ENCODE measurements around the gene IER2. TPM values are rescaled to one million over a fixed set of nuclear protein-coding genes. Genes with fewer than 3 reads are reported as not detected.

IER2 gene
- total and polyA plus RNA-seq, 2 donors (not counting 3 experiments of a cell fraction or from before 2014, with no cell fraction given) = 60.6 to 81.6 TPM

GRCh38 chr19:13169769-13170168, 19.6 kb downstream of the IER2 start:
- Histone ChIP-seq H3K9me3 (replicated peaks; ENCODE audit: control insufficient read depth, insufficient read depth, low read length) (no peaks in the 10 kb centered on the region), H3K4me2 (ENCODE audit: insufficient read depth, low read length) (no peak overlapping the region), H2AFZ (ENCODE audit: low read depth, low read length) (peak overlapping the region; percentile 8), H3K79me2 (ENCODE audit: control insufficient read depth, insufficient read depth, low read length) (no peaks in the 10 kb centered on the region), H3K36me3 (ENCODE audit: control insufficient read depth in 2 of 2, extremely low read depth in 1 of 2, insufficient read depth in 2 of 2, low read length in 2 of 2) (no peaks in the 10 kb centered on the region), H3K9ac (replicated peaks; ENCODE audit: extremely low read depth, insufficient read depth, low read length) (no peak overlapping the region), H3K9me1 (replicated peaks; ENCODE audit: control insufficient read depth, extremely low read depth, insufficient read depth, low read length) (no peaks in the 10 kb centered on the region), H3K4me3 (replicated peaks in 1 of 3; ENCODE audit: insufficient read depth in 1 of 3, low read depth in 1 of 3, low read length in 3 of 3) (no peak overlapping the region), H3K27ac (ENCODE audit: insufficient read depth, low read depth, low read length) (no peak overlapping the region), H3K27me3 (ENCODE audit: control insufficient read depth in 2 of 2, insufficient read depth in 2 of 2, low read length in 2 of 2) (no peaks in the 10 kb centered on the region), H3K4me1 (ENCODE audit: control insufficient read depth, extremely low read depth, insufficient read depth, low read length) (peaks cover 40% of the 10 kb centered on the region), H4K20me1 (replicated peaks; ENCODE audit: control insufficient read depth, extremely low read depth, insufficient read depth, low read length) (no peaks in the 10 kb centered on the region)
- DNase-seq (ENCODE audit: low read depth, low spot score) (no peak), FAIRE-seq (no peak)
- CTCF ChIA-PET = interaction anchor here (1.2 to 2.0 kb wide), 4 partner anchors 18 to 192 kb away, joined by 4 read pairs; no protein-coding TSS in a partner anchor
- POLR2A ChIA-PET = interaction anchor here (1.8 kb wide), 1 partner anchor 18 kb away, joined by 5 read pairs; no protein-coding TSS in a partner anchor
- BruUV-seq (replicated peaks) = no TSS peak
- dilution Hi-C loops (cut with MboI; ENCODE audit: extremely low pct_ligation_motif_present, low sequenced_read_pairs) = no loop called here
- intact Hi-C loops (cut with micrococcal nuclease) = loop anchor here (5.0 kb wide), 1 partner anchor 563 kb away; no protein-coding TSS in a partner anchor
- TF ChIP-seq JUN (IDR thresholded peaks at IDR 0.05; ENCODE audit: borderline replicate concordance, insufficient read depth, insufficient read length, low read depth) = no peak
- TF ChIP-seq POLR2A (IDR thresholded peaks at IDR 0.05; ENCODE audit: low read depth, low read length) = no peak
- TF ChIP-seq CTCF (IDR thresholded peaks at IDR 0.05; ENCODE audit: extremely low read depth in 1 of 2, insufficient read depth in 1 of 2, low read depth in 1 of 2, low read length in 2 of 2) = no peak
- TF ChIP-seq FOS (IDR thresholded peaks at IDR 0.05; ENCODE audit: borderline replicate concordance, insufficient read depth, low read length) = peak; percentile 15
- no peak for TF ChIP-seq GATA2 (IDR thresholded peaks at IDR 0.05; ENCODE audit: insufficient read depth, insufficient read length, low read depth, low read length)
- TF ChIP-seq MYC (IDR thresholded peaks at IDR 0.05; ENCODE audit: low read depth, low read length) = no peak

DNA sequence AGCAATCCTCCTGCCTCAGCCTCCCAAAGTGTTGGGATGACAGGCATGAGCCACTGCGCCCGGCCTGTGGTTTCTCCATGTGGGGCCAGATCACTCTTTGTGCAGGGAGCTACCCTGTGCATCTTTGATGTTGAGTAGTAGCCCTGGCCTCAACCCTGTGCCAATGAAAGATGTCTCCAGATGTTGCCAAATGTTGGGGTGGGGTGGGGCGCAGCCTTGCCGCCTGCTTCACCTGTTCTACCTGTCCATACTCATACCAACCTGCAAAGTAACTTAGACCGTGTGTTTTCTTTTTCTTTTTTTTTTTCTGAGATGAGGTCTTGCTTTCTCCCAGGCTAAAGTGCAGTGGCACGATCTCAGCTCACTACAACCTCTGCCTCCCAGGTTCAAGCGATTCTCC, 20.9 kb downstream of the IER2 start:
- Histone ChIP-seq H3K9ac (replicated peaks; ENCODE audit: extremely low read depth, insufficient read depth, low read length) (no peak overlapping the region), H3K79me2 (ENCODE audit: control insufficient read depth, insufficient read depth, low read length) (no peaks in the 10 kb centered on the region), H3K4me3 (replicated peaks in 1 of 3; ENCODE audit: insufficient read depth in 1 of 3, low read depth in 1 of 3, low read length in 3 of 3) (no peak overlapping the region), H3K4me2 (ENCODE audit: insufficient read depth, low read length) (no peak overlapping the region), H2AFZ (ENCODE audit: low read depth, low read length) (no peak overlapping the region), H3K9me3 (replicated peaks; ENCODE audit: control insufficient read depth, insufficient read depth, low read length) (no peaks in the 10 kb centered on the region), H3K27me3 (ENCODE audit: control insufficient read depth in 2 of 2, insufficient read depth in 2 of 2, low read length in 2 of 2) (no peaks in the 10 kb centered on the region), H3K4me1 (ENCODE audit: control insufficient read depth, extremely low read depth, insufficient read depth, low read length) (peaks cover 29% of the 10 kb centered on the region), H3K27ac (ENCODE audit: insufficient read depth, low read depth, low read length) (no peak overlapping the region), H4K20me1 (replicated peaks; ENCODE audit: control insufficient read depth, extremely low read depth, insufficient read depth, low read length) (no peaks in the 10 kb centered on the region), H3K36me3 (ENCODE audit: control insufficient read depth in 2 of 2, extremely low read depth in 1 of 2, insufficient read depth in 2 of 2, low read length in 2 of 2) (no peaks in the 10 kb centered on the region), H3K9me1 (replicated peaks; ENCODE audit: control insufficient read depth, extremely low read depth, insufficient read depth, low read length) (no peaks in the 10 kb centered on the region)
- intact Hi-C loops (cut with micrococcal nuclease) = no loop called here
- ChIA-PET CTCF (interaction anchor here (0.6 to 2.0 kb wide), 5 partner anchors 15 to 77 kb away, joined by 3 to 4 read pairs (median 3); no protein-coding TSS in a partner anchor), POLR2A (no interaction called here)
- DNase-seq (ENCODE audit: low read depth, low spot score) (no peak), FAIRE-seq (no peak)
- BruUV-seq (replicated peaks) = no TSS peak
- no peak for TF ChIP-seq EZH2 (IDR thresholded peaks at IDR 0.05; ENCODE audit: borderline replicate concordance, low read depth, low read length, severe bottlenecking)
- TF ChIP-seq POLR2A (IDR thresholded peaks at IDR 0.05; ENCODE audit: low read depth, low read length) = no peak
- TF ChIP-seq GATA2 (IDR thresholded peaks at IDR 0.05; ENCODE audit: insufficient read depth, insufficient read length, low read depth, low read length) = no peak
- TF ChIP-seq MAX (IDR thresholded peaks at IDR 0.05; ENCODE audit: insufficient read depth, insufficient read length) = no peak
- TF ChIP-seq CTCF (IDR thresholded peaks at IDR 0.05; ENCODE audit: extremely low read depth in 1 of 2, insufficient read depth in 1 of 2, low read depth in 1 of 2, low read length in 2 of 2) = no peak
- dilution Hi-C loops (cut with MboI; ENCODE audit: extremely low pct_ligation_motif_present, low sequenced_read_pairs) = no loop called here

Data from endothelial cell of umbilical vein (primary cell).